Activated CD8-positive, alpha-beta memory T cell treated with anti-CD3 and anti-CD28 coated beads for 1 hour (primary cell): Measurements from ENCODE around the gene PIGU.
"Not testable (repeated sequence)": the region's sequence is repeated elsewhere in the genome, so short reads cannot be mapped to it uniquely, and the experiment has no call there.

Source experiments
- DNase-seq, 2 donors: peaks; one replicate each; pipeline ENCODE4 v3.0.0-alpha.2; 2020; ENCODE audit warnings: low read depth in 1 of 2; ENCODE audit errors: extremely low read depth in 1 of 2

The PIGU gene

GRCh38 chr20:34663213-34663943 is 13.5 kb downstream of the PIGU start:
- no peak for DNase-seq

- not testable (repeated sequence) for DNase-seq
Observed at GRCh38 chr20:34661811-34662210, 15.1 kb downstream of the PIGU start.

GRCh38 chr20:34658654-34659053 is 18.2 kb downstream of the PIGU start:
- DNase-seq = not testable (repeated sequence)

- no peak for DNase-seq
Observed at GRCh38 chr20:34654207-34654744, 22.6 kb downstream of the PIGU start.

- DNase-seq = no peak
Observed at GRCh38 chr20:34651200-34651599, 25.7 kb downstream of the PIGU start.

- DNase-seq = no peak
Observed at GRCh38 chr20:34647737-34648136, 29.2 kb downstream of the PIGU start.

- DNase-seq = no peak
Observed at GRCh38 chr20:34644951-34645350, 31.9 kb downstream of the PIGU start.

- no peak for DNase-seq
Observed at GRCh38 chr20:34644345-34644744, 32.5 kb downstream of the PIGU start.

- no peak for DNase-seq
Observed at GRCh38 chr20:34643928-34644327, 33.0 kb downstream of the PIGU start.

GRCh38 chr20:34642009-34642408 is 34.9 kb downstream of the PIGU start:
- no peak for DNase-seq

- DNase-seq = no peak
Observed at GRCh38 chr20:34639755-34640222, 37.1 kb downstream of the PIGU start.

GRCh38 chr20:34638532-34638931 is 38.4 kb downstream of the PIGU start:
- no peak for DNase-seq

- no peak for DNase-seq
Observed at GRCh38 chr20:34638039-34638292, 38.9 kb downstream of the PIGU start.

GRCh38 chr20:34637245-34638038 is 39.5 kb downstream of the PIGU start:
- no peak for DNase-seq

GRCh38 chr20:34636648-34637047 is 40.2 kb downstream of the PIGU start:
- no peak for DNase-seq

GRCh38 chr20:34634392-34634791 is 42.5 kb downstream of the PIGU start:
- no peak for DNase-seq

- DNase-seq = no peak
Observed at GRCh38 chr20:34632870-34633452, 43.9 kb downstream of the PIGU start.

- DNase-seq = no peak
Observed at GRCh38 chr20:34629904-34630303, 47.0 kb downstream of the PIGU start.

- no peak for DNase-seq
Observed at GRCh38 chr20:34629342-34629741, 47.5 kb downstream of the PIGU start.

GRCh38 chr20:34628026-34628425 is 48.9 kb downstream of the PIGU start:
- DNase-seq = no peak

GRCh38 chr20:34627458-34627857 is 49.4 kb downstream of the PIGU start:
- DNase-seq = no peak

GRCh38 chr20:34626992-34627391 is 49.9 kb downstream of the PIGU start:
- no peak for DNase-seq
